ENCODE data around the gene APBA2.

Gene APBA2

DNA sequence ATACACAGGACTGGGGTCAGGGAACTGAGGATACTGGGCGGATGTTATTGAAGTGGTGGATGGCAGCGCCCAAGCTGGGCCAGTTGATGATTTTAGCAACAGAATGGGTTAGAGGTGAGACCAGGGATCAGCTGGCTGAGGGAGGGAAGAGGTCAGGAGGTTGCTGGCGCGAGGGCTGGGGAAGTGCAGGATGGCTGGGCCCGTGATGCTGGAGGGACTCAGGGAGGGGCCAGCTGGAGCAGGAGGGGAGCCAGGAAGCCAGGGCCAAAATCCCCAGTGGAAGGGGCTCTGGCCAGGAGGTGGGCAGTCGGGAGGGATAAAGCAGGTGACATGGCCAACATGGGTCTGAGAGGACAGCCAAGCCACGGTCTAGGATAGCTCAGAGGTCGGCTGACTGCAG is 205.9 kb downstream of the APBA2 start:
- H3K9me3 ChIP-seq (ENCODE audit: control insufficient read depth, insufficient read depth, low read depth, low read length) = no peaks in the 10 kb centered on the region
- CTCF ChIA-PET = interaction anchor here (3.0 kb wide), 1 partner anchor 10 kb away, joined by 11 read pairs; no protein-coding TSS in a partner anchor
- TF ChIP-seq, protein P1, sequence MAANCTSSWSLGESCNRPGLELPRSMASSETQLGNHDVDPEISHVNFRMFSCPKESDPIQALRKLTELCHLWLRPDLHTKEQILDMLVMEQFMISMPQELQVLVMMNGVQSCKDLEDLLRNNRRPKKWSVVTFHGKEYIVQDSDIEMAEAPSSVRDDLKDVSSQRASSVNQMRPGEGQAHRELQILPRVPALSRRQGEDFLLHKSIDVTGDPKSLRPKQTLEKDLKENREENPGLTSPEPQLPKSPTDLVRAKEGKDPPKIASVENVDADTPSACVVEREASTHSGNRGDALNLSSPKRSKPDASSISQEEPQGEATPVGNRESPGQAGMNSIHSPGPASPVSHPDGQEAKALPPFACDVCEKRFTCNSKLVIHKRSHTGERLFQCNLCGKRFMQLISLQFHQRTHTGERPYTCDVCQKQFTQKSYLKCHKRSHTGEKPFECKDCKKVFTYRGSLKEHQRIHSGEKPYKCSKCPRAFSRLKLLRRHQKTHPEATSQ (tag by site-specific recombination; IDR thresholded peaks at IDR 0.05) = no peak
- TF ChIP-seq ZNF221 (tag by site-specific recombination; IDR thresholded peaks at IDR 0.05; ENCODE audit: borderline replicate concordance) (no peak), IKZF3 (tag by site-specific recombination; IDR thresholded peaks at IDR 0.05) (no peak), ZNF544 (tag by site-specific recombination; IDR thresholded peaks at IDR 0.05) (no peak), ZNF785 (tag by site-specific recombination; IDR thresholded peaks at IDR 0.05) (no peak), ZNF510 (tag by site-specific recombination; IDR thresholded peaks at IDR 0.05; ENCODE audit: insufficient replicate concordance) (no peak), ZNF670 (tag by site-specific recombination; IDR thresholded peaks at IDR 0.05; ENCODE audit: low read depth) (no peak), ZNF76 (tag by site-specific recombination; IDR thresholded peaks at IDR 0.05; ENCODE audit: borderline replicate concordance, low read depth) (no peak), KLF1 (tag by site-specific recombination; IDR thresholded peaks at IDR 0.05) (no peak), ZNF19 (tag by site-specific recombination; IDR thresholded peaks at IDR 0.05; ENCODE audit: low read depth) (no peak)
- TF ChIP-seq, protein P2, sequence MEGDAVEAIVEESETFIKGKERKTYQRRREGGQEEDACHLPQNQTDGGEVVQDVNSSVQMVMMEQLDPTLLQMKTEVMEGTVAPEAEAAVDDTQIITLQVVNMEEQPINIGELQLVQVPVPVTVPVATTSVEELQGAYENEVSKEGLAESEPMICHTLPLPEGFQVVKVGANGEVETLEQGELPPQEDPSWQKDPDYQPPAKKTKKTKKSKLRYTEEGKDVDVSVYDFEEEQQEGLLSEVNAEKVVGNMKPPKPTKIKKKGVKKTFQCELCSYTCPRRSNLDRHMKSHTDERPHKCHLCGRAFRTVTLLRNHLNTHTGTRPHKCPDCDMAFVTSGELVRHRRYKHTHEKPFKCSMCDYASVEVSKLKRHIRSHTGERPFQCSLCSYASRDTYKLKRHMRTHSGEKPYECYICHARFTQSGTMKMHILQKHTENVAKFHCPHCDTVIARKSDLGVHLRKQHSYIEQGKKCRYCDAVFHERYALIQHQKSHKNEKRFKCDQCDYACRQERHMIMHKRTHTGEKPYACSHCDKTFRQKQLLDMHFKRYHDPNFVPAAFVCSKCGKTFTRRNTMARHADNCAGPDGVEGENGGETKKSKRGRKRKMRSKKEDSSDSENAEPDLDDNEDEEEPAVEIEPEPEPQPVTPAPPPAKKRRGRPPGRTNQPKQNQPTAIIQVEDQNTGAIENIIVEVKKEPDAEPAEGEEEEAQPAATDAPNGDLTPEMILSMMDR (tag by site-specific recombination; IDR thresholded peaks at IDR 0.05) = no peak
- TF ChIP-seq, protein P3, sequence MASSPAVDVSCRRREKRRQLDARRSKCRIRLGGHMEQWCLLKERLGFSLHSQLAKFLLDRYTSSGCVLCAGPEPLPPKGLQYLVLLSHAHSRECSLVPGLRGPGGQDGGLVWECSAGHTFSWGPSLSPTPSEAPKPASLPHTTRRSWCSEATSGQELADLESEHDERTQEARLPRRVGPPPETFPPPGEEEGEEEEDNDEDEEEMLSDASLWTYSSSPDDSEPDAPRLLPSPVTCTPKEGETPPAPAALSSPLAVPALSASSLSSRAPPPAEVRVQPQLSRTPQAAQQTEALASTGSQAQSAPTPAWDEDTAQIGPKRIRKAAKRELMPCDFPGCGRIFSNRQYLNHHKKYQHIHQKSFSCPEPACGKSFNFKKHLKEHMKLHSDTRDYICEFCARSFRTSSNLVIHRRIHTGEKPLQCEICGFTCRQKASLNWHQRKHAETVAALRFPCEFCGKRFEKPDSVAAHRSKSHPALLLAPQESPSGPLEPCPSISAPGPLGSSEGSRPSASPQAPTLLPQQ (tag by site-specific recombination; IDR thresholded peaks at IDR 0.05) = no peak
- TF ChIP-seq, protein P4, sequence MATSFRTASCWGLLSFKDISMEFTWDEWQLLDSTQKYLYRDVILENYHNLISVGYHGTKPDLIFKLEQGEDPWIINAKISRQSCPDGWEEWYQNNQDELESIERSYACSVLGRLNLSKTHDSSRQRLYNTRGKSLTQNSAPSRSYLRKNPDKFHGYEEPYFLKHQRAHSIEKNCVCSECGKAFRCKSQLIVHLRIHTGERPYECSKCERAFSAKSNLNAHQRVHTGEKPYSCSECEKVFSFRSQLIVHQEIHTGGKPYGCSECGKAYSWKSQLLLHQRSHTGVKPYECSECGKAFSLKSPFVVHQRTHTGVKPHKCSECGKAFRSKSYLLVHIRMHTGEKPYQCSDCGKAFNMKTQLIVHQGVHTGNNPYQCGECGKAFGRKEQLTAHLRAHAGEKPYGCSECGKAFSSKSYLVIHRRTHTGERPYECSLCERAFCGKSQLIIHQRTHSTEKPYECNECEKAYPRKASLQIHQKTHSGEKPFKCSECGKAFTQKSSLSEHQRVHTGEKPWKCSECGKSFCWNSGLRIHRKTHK (tag by site-specific recombination; IDR thresholded peaks at IDR 0.05) = no peak
- TF ChIP-seq, protein P5, sequence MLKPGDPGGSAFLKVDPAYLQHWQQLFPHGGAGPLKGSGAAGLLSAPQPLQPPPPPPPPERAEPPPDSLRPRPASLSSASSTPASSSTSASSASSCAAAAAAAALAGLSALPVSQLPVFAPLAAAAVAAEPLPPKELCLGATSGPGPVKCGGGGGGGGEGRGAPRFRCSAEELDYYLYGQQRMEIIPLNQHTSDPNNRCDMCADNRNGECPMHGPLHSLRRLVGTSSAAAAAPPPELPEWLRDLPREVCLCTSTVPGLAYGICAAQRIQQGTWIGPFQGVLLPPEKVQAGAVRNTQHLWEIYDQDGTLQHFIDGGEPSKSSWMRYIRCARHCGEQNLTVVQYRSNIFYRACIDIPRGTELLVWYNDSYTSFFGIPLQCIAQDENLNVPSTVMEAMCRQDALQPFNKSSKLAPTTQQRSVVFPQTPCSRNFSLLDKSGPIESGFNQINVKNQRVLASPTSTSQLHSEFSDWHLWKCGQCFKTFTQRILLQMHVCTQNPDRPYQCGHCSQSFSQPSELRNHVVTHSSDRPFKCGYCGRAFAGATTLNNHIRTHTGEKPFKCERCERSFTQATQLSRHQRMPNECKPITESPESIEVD (tag by site-specific recombination; IDR thresholded peaks at IDR 0.05) = no peak

DNA sequence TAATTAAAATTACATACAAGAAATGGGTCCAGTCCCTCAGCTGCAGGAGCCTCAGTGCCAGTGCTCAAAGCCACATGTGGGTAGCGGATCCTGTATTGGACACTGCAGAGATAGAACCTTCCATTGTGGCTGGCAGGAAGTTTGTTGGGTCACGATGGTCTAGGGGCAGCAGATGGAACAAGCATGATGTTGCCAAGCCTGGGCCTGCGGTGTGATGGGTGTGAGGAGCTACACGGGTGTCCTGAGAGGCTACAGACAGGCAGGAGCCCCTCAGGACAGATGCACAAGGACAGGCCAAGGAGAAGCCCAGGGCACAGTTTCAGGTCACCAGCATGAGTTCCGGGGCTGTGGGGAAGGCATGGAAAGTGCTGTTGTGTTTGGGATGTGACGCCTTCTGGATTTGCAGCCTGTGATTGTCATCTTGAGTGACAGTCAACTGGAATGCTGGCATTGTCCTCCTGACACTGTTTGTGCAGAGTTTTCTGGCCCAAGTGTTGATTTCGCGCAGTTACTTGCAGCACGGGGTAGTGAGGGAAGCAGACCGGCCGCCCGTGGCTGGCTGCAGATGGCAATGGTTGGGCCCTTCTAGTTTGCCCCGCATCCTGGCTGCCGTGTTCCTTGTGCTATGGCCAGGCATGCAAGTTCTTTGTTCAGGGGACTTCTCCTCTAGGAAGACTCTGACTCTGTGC is 206.7 kb downstream of the APBA2 start:
- Histone ChIP-seq H3K4me1 (ENCODE audit: control insufficient read depth, insufficient read depth, low read length) (no peaks in the 10 kb centered on the region), H3K4me3 (ENCODE audit: low read depth, low read length) (no peak overlapping the region), H3K27ac (ENCODE audit: extremely low read depth, low read depth, low read length) (no peak overlapping the region), H3K36me3 (ENCODE audit: control insufficient read depth in 2 of 2, insufficient read depth in 1 of 2, low read length in 2 of 2) (no peaks in the 10 kb centered on the region; a peak in 1 of 3 replicates), H3K9me3 (ENCODE audit: control insufficient read depth, insufficient read depth, low read depth, low read length) (no peaks in the 10 kb centered on the region)
- ChIA-PET CTCF (interaction anchor here (0.7 to 3.0 kb wide), 3 partner anchors 10 to 229 kb away, joined by 3 to 11 read pairs (median 5); no protein-coding TSS in a partner anchor), POLR2A (no interaction called here)
- TF ChIP-seq SP7 (tag by site-specific recombination; IDR thresholded peaks at IDR 0.05) = no peak
- TF ChIP-seq ZNF521 (tag by site-specific recombination; IDR thresholded peaks at IDR 0.05) = no peak
- no peak for TF ChIP-seq ZBTB20 (tag by site-specific recombination; IDR thresholded peaks at IDR 0.05)
- TF ChIP-seq, protein P6, sequence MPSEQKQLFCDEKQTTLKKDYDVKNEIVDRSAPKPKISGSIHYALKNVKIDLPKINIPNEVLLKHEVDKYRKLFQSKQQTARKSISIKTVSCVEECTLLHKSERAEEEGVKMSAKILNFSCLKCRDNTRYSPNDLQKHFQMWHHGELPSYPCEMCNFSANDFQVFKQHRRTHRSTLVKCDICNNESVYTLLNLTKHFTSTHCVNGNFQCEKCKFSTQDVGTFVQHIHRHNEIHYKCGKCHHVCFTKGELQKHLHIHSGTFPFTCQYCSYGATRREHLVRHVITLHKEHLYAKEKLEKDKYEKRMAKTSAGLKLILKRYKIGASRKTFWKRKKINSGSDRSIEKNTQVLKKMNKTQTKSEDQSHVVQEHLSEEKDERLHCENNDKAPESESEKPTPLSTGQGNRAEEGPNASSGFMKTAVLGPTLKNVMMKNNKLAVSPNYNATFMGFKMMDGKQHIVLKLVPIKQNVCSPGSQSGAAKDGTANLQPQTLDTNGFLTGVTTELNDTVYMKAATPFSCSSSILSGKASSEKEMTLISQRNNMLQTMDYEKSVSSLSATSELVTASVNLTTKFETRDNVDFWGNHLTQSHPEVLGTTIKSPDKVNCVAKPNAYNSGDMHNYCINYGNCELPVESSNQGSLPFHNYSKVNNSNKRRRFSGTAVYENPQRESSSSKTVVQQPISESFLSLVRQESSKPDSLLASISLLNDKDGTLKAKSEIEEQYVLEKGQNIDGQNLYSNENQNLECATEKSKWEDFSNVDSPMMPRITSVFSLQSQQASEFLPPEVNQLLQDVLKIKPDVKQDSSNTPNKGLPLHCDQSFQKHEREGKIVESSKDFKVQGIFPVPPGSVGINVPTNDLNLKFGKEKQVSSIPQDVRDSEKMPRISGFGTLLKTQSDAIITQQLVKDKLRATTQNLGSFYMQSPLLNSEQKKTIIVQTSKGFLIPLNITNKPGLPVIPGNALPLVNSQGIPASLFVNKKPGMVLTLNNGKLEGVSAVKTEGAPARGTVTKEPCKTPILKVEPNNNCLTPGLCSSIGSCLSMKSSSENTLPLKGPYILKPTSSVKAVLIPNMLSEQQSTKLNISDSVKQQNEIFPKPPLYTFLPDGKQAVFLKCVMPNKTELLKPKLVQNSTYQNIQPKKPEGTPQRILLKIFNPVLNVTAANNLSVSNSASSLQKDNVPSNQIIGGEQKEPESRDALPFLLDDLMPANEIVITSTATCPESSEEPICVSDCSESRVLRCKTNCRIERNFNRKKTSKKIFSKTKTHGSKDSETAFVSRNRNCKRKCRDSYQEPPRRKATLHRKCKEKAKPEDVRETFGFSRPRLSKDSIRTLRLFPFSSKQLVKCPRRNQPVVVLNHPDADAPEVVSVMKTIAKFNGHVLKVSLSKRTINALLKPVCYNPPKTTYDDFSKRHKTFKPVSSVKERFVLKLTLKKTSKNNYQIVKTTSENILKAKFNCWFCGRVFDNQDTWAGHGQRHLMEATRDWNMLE (tag by site-specific recombination; conservative IDR thresholded peaks at IDR 0.05; ENCODE audit: low read depth) = no peak
- TF ChIP-seq, protein P7, sequence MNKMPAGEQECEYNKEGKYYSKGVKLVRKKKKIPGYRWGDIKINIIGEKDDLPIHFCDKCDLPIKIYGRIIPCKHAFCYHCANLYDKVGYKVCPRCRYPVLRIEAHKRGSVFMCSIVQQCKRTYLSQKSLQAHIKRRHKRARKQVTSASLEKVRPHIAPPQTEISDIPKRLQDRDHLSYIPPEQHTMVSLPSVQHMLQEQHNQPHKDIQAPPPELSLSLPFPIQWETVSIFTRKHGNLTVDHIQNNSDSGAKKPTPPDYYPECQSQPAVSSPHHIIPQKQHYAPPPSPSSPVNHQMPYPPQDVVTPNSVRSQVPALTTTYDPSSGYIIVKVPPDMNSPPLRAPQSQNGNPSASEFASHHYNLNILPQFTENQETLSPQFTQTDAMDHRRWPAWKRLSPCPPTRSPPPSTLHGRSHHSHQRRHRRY (tag by site-specific recombination; IDR thresholded peaks at IDR 0.05) = no peak

More for the DNA sequence above, 205.9 kb downstream of the APBA2 start:
- Histone ChIP-seq H3K27ac (ENCODE audit: extremely low read depth, low read depth, low read length) (no peak overlapping the region), H3K36me3 (ENCODE audit: control insufficient read depth in 2 of 2, insufficient read depth in 1 of 2, low read length in 2 of 2) (no peaks in the 10 kb centered on the region; a peak in 1 of 3 replicates), H3K4me3 (ENCODE audit: low read depth, low read length) (no peak overlapping the region), H3K4me1 (ENCODE audit: control insufficient read depth, insufficient read depth, low read length) (no peaks in the 10 kb centered on the region)
- POLR2A ChIA-PET = no interaction called here
